ENCODE data around the gene FYN.
A peak's percentile ranks its signal among the peaks of the same experiment; 100 is the strongest.
"Not testable (repeated sequence)": the region's sequence is repeated elsewhere in the genome, so short reads cannot be mapped to it uniquely, and the experiment has no call there.

Gene FYN

DNA sequence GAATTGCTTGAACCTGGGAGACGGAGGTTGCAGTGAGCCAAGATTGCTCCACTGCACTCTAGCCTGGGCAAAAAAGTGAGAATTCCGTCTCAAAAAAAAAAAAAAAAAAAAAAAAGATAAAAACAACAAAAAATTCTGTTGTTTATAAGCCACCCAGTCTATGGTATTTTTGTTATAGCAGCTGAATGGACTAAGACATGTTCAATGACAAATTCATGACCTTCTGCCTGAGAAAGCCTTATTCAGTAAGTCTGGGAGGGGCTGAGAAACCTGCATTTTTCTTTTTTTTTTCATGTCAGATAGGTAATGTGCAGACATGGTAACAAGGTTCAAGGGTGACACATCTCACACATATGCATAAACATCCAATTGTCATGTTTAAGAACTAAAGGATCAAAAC, 227.2 kb downstream of the FYN start:
- TF ChIP-seq, protein P1, sequence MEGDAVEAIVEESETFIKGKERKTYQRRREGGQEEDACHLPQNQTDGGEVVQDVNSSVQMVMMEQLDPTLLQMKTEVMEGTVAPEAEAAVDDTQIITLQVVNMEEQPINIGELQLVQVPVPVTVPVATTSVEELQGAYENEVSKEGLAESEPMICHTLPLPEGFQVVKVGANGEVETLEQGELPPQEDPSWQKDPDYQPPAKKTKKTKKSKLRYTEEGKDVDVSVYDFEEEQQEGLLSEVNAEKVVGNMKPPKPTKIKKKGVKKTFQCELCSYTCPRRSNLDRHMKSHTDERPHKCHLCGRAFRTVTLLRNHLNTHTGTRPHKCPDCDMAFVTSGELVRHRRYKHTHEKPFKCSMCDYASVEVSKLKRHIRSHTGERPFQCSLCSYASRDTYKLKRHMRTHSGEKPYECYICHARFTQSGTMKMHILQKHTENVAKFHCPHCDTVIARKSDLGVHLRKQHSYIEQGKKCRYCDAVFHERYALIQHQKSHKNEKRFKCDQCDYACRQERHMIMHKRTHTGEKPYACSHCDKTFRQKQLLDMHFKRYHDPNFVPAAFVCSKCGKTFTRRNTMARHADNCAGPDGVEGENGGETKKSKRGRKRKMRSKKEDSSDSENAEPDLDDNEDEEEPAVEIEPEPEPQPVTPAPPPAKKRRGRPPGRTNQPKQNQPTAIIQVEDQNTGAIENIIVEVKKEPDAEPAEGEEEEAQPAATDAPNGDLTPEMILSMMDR (IDR thresholded peaks at IDR 0.05; ENCODE audit: insufficient read depth, low read length, missing control alignments), result no peak
- ChIA-PET CTCF (interaction anchor here (0.9 to 1.6 kb wide), 3 partner anchors 11 to 289 kb away, joined by 3 read pairs; no protein-coding TSS in a partner anchor), POLR2A (no interaction called here)
- H3K4me3 ChIP-seq (ENCODE audit: low read depth, low read length), result no peak overlapping the region
- no peak for DNase-seq (ENCODE audit: low read depth, low spot score)

- ChIA-PET CTCF (interaction anchor here (0.9 to 1.7 kb wide), 5 partner anchors 12 to 386 kb away, joined by 3 to 8 read pairs (median 3); a partner anchor contains a TSS), POLR2A (no interaction called here)
- no peak overlapping the region for H3K4me3 ChIP-seq (ENCODE audit: low read depth, low read length)
- no peak for DNase-seq (ENCODE audit: low read depth, low spot score)
- TF ChIP-seq, protein P1 (IDR thresholded peaks at IDR 0.05; ENCODE audit: insufficient read depth, low read length, missing control alignments), result no peak
These were observed 228.3 kb downstream of the FYN start for GRCh38 chr6:111644893-111645430.

- no peak for DNase-seq (ENCODE audit: low read depth, low spot score)
- POLR2A ChIA-PET, result no interaction called here
- CTCF ChIA-PET, result interaction anchor here (0.6 to 3.4 kb wide), 9 partner anchors 14 to 384 kb away, joined by 3 to 29 read pairs (median 4); no protein-coding TSS in a partner anchor
These were observed 230.6 kb downstream of the FYN start for GRCh38 chr6:111642463-111643158.

DNA sequence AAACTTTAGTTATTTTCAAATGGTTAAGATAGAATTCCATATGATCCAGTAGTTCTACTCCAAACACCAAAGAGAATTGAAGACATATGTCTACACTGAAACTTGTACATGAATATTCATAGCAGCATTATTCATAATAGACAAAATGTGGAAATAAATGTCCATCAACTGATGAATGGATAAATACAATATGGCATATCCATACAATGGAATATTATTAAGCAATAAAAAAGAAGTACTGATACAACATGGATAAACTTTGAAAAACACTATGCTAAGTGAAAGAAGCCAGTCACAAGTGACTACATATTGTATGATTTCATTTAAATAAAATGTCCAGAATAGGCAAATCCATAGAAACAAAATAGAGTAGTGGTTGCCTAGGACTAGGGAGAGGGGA, 234.0 kb downstream of the FYN start:
- DNase-seq (ENCODE audit: low read depth, low spot score), result no peak
- POLR2A ChIA-PET, result no interaction called here
- TF ChIP-seq, protein P1 (IDR thresholded peaks at IDR 0.05; ENCODE audit: insufficient read depth, low read length, missing control alignments), result no peak
- H3K4me3 ChIP-seq (ENCODE audit: low read depth, low read length), result no peak overlapping the region
- CTCF ChIA-PET, result interaction anchor here (0.7 kb wide), 1 partner anchor 380 kb away, joined by 3 read pairs; a partner anchor contains a TSS

More at GRCh38 chr6:111642463-111643158, 230.6 kb downstream of the FYN start:
- no peak overlapping the region for H3K4me3 ChIP-seq (ENCODE audit: low read depth, low read length)
- TF ChIP-seq, protein P1 (IDR thresholded peaks at IDR 0.05; ENCODE audit: insufficient read depth, low read length, missing control alignments), result peak; percentile 71

- CTCF ChIA-PET; POLR2A ChIA-PET; DNase-seq (ENCODE audit: low read depth, low spot score); H3K4me3 ChIP-seq (ENCODE audit: low read depth, low read length): not testable (repeated sequence)
These were observed 238.3 kb downstream of the FYN start for GRCh38 chr6:111634981-111635380.

DNA sequence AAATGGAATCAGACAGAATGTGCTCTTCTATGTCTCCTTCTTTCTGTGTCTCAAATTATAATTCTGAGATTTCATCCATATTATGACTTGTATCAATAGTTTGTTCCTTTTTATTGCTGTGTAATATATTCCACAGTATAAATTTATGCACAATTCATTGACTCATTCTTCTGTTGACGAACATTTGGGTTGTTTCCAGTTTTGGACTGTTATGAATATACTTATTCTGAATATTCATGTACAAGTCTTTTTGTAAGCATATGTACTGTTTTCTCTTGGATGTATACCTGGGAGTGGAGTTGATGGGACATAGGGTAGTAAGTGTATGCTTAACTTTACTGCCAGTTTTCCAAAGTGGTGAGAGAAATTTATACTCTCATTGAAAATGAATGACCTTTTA, 239.4 kb downstream of the FYN start:
- H3K4me3 ChIP-seq (ENCODE audit: low read depth, low read length), result no peak overlapping the region
- CTCF ChIA-PET, result no interaction called here
- TF ChIP-seq, protein P1 (IDR thresholded peaks at IDR 0.05; ENCODE audit: insufficient read depth, low read length, missing control alignments), result no peak
- POLR2A ChIA-PET, result interaction anchor here (0.7 kb wide), 1 partner anchor 97 kb away, joined by 4 read pairs; no protein-coding TSS in a partner anchor
- no peak for DNase-seq (ENCODE audit: low read depth, low spot score)
